OCI-LY7 (cell line): ENCODE results near the gene UBE3B. TPM values are rescaled to one million over a fixed set of nuclear protein-coding genes. Genes with fewer than 3 reads are reported as not detected.

Experiments
- BruUV-seq: library from RNA; stranded (reverse); fragments of 400-500 nt; replicated peaks from 2 replicates; lab custom pipeline; 2021; lab: Mats Ljungman, UMichigan
- CTCF ChIA-PET: fragments of 300-600 bp; sonication (Branson Sonifier 250); formaldehyde crosslinking; loops from one replicate; lab custom pipeline; 2022; ENCODE audit warnings: antibody characterized with exemption; ENCODE audit not compliant: unreplicated experiment; lab: Charles Lee
- POLR2A ChIA-PET: fragments of 300-600 bp; sonication (Branson Sonifier 250); formaldehyde crosslinking; loops from one replicate; lab custom pipeline; 2022; ENCODE audit warnings: antibody characterized with exemption; lab: Charles Lee
- DNase-seq: peaks from one replicate; pipeline ENCODE4 v3.0.0-alpha.2; 2015; ENCODE audit warnings: low spot score
- H2AFZ ChIP-seq: fragments of 200-600 bp; sonication (generic), shearing (Covaris generic); 2 replicates; pipeline ENCODE4 v1.6.1; 2014; ENCODE audit warnings: mild to moderate bottlenecking, antibody characterized with exemption, low read length, moderate library complexity
- H3K27ac ChIP-seq: fragments of 200-600 bp; sonication (generic); 2 replicates; pipeline ENCODE4 v1.5.1; 2014; ENCODE audit warnings: mixed run types, low read depth, mild to moderate bottlenecking, moderate library complexity, low read length, inconsistent platforms; ENCODE audit not compliant: poor library complexity, severe bottlenecking
- H3K36me3 ChIP-seq: fragments of 200-600 bp; sonication (generic); 2 replicates; pipeline ENCODE4 v1.6.1; 2014; ENCODE audit warnings: mild to moderate bottlenecking, antibody characterized with exemption, low read length, moderate library complexity, mixed read lengths; ENCODE audit not compliant: insufficient read depth
- H3K4me1 ChIP-seq: fragments of 200-600 bp; sonication (generic); 2 replicates; pipeline ENCODE4 v1.5.1; 2014; ENCODE audit warnings: mild to moderate bottlenecking, low read length; ENCODE audit not compliant: insufficient read depth, poor library complexity, severe bottlenecking
- H3K4me2 ChIP-seq: fragments of 200-600 bp; sonication (generic); 2 replicates; pipeline ENCODE4 v1.6.1; 2014; ENCODE audit warnings: mild to moderate bottlenecking, low read length
- H3K4me3 ChIP-seq: fragments of 200-600 bp; sonication (generic); 2 replicates; pipeline ENCODE4 v1.5.1; 2014; ENCODE audit warnings: mild to moderate bottlenecking, low read depth, low read length; ENCODE audit not compliant: poor library complexity, severe bottlenecking
- H3K79me2 ChIP-seq: fragments of 200-600 bp; sonication (generic); 2 replicates; pipeline ENCODE4 v1.6.1; 2016; ENCODE audit warnings: low read depth, mild to moderate bottlenecking, low read length, moderate library complexity, mixed read lengths; ENCODE audit not compliant: insufficient read depth
- H3K9me2 ChIP-seq: fragments of 200-600 bp; sonication (generic); 2 replicates; pipeline ENCODE4 v1.6.1; 2016; ENCODE audit warnings: mild to moderate bottlenecking, low read length, mixed read lengths; ENCODE audit not compliant: insufficient read depth
- H3K9me3 ChIP-seq: fragments of 200-600 bp; sonication (generic); 2 replicates; pipeline ENCODE4 v1.6.1; 2014; ENCODE audit warnings: mild to moderate bottlenecking, mixed run types, low read length, mixed read lengths
- H4K20me1 ChIP-seq: fragments of 200-600 bp; sonication (generic); 2 replicates; pipeline ENCODE4 v1.6.1; 2014; ENCODE audit warnings: mild to moderate bottlenecking, antibody characterized with exemption, low read length, moderate library complexity, mixed read lengths; ENCODE audit not compliant: insufficient read depth
- EZH2phosphoT487 ChIP-seq: fragments of 200-600 bp; sonication (generic); IDR thresholded peaks from 2 replicates; pipeline ENCODE4 v1.6.1; 2018; ENCODE audit warnings: low read depth, borderline replicate concordance, mild to moderate bottlenecking, mixed run types, antibody characterized with exemption, low read length, moderate library complexity, mixed read lengths
- intact Hi-C: fragments of 100-400 bp; cut with micrococcal nuclease; formaldehyde crosslinking; loops from one replicate; pipeline ENCODE4 v1.10.0; 2022; ENCODE audit not compliant: unreplicated experiment
- total RNA-seq, 2 experiments: library from RNA; depleted of rRNA in 1 of 2; stranded (reverse); fragments of >200 nt in 1 of 2; shearing (Covaris generic) in 1 of 2; gene quantifications; 2 replicates each; pipeline ENCODE4 v1.2.3, GENCODE V29; 2014 to 2022
- TF ChIP-seq, protein P1 (sequence below): fragments of 200-600 bp; sonication (generic); conservative IDR thresholded peaks from 2 replicates; pipeline ENCODE4 v1.5.1; 2014; ENCODE audit warnings: mild to moderate bottlenecking, antibody characterized with exemption, low read length, moderate library complexity, mixed read lengths

Gene UBE3B
- total RNA-seq, 2 experiments from 2014 or later: 27.8 to 32.6 TPM

DNA sequence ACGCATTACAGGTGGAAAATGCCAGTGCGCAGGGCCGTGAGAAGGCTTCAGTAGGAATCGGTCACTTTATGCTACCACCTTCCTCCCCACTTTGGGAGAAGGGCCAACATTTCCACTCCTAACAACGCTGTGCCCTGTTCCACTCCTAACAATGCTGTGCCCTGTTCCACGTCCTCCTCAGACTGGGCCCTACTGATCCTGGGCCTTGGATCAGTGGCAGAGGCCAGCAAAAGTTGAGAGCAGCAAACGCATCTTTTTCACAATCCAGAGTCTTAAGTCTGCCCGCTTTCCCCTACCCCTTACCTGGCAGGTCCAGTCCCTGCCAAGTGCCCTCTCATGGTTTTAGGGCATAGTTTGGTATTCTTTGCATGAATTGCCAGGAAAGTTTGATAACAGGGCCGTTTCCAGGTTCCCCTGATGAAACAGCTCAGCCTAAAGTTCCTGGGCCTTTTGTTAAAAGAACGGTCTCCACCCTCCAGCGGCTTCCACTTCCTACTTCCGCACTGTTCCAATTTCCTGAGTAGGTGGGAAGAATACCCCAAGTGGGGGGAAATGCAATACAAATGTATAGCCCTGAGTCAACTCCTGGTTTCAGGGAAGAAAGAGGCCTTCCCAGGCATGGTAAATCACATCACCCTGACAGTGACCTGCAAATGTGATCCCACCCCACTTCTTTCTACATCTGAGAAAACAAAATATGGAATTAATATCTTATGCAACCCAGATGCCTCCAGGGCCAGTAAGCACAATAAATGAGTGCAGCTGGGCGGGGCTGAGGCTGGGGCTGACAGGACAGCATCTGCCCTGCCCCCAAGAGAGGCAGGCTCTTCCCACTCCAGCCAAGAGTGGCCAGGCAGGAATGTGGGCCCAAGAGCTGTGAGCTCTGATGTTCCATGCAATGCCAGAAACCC lies 15.3 kb upstream of the UBE3B start:
- H3K4me1 ChIP-seq: peaks cover 13% of the 10 kb centered on the region
- H3K79me2 ChIP-seq: peaks cover 12% of the 10 kb centered on the region; the same call in 1 of the 2 replicates
- TF ChIP-seq, protein P1, sequence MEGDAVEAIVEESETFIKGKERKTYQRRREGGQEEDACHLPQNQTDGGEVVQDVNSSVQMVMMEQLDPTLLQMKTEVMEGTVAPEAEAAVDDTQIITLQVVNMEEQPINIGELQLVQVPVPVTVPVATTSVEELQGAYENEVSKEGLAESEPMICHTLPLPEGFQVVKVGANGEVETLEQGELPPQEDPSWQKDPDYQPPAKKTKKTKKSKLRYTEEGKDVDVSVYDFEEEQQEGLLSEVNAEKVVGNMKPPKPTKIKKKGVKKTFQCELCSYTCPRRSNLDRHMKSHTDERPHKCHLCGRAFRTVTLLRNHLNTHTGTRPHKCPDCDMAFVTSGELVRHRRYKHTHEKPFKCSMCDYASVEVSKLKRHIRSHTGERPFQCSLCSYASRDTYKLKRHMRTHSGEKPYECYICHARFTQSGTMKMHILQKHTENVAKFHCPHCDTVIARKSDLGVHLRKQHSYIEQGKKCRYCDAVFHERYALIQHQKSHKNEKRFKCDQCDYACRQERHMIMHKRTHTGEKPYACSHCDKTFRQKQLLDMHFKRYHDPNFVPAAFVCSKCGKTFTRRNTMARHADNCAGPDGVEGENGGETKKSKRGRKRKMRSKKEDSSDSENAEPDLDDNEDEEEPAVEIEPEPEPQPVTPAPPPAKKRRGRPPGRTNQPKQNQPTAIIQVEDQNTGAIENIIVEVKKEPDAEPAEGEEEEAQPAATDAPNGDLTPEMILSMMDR: no peak
- no peak for TF ChIP-seq EZH2phosphoT487
- intact Hi-C loops: no loop called here
- H3K9me2 ChIP-seq: no peaks in the 10 kb centered on the region
- no peak overlapping the region for H2AFZ ChIP-seq
- H4K20me1 ChIP-seq: no peaks in the 10 kb centered on the region
- H3K4me3 ChIP-seq: no peak overlapping the region
- ChIA-PET CTCF (no interaction called here), POLR2A (interaction anchor here (0.6 to 1.2 kb wide), 2 partner anchors 16 to 54 kb away, joined by 3 to 5 read pairs; partner anchors contain the start of genes KCTD10 and UBE3B)
- H3K4me2 ChIP-seq: no peak overlapping the region
- no peak for DNase-seq
- H3K36me3 ChIP-seq: peaks cover 53% of the 10 kb centered on the region
- BruUV-seq: no TSS peak
- H3K27ac ChIP-seq: peak overlapping the region; percentile 24
- H3K9me3 ChIP-seq: no peaks in the 10 kb centered on the region

DNA sequence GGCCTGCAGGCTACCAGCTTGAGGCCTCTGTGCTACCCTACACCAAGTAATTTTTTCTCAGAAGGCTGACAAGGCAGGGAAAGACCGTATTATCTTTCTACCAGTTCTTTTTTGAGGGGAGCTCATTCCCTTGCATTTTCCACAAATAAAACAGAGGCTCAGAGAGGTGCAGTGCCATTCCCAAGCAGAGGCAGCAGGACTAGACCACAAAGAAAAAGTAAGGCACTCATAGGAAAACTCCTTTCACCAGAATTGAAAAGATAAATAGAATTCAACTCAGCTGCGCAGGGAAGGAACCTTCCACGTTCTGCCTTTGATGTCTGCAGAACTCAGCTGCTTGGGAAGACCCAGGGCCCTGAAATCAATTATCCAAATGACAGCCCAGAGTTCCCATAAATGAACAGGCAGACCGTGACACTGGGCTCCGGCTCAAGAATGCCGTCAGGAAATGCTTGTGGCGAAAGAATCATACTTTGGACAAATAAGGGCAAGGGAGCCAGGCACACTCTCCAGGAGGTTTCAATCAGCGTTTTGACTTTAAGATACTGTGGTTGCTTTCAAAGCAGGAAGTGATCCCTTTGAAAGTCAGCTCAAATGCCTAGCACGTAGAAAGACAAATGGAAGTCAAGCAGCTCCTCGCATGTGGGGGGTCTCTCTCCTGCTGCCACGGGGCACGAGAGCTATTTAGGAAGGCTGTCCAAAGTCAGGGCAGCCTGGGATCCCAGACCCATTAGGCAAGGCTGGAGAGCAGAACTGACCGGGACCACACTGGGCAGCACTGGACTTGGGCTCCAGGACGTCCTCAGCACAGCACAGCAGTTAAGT lies 14.4 kb upstream of the UBE3B start:
- CTCF ChIA-PET: no interaction called here
- peaks cover 49% of the 10 kb centered on the region for H3K36me3 ChIP-seq
- BruUV-seq: no TSS peak

More for the DNA sequence above, 14.4 kb upstream of the UBE3B start:
- no peak overlapping the region for H2AFZ ChIP-seq
- POLR2A ChIA-PET: interaction anchor here (0.6 kb wide), 1 partner anchor 31 kb away, joined by 9 read pairs; no protein-coding TSS in a partner anchor
- DNase-seq: no peak
- intact Hi-C loops: no loop called here
- no peak overlapping the region for H3K27ac ChIP-seq
- H3K79me2 ChIP-seq: peaks cover 12% of the 10 kb centered on the region; the same call in 1 of the 2 replicates
- TF ChIP-seq, protein P1: no peak
- TF ChIP-seq EZH2phosphoT487: no peak
- H3K4me2 ChIP-seq: no peak overlapping the region
- H3K9me3 ChIP-seq: no peaks in the 10 kb centered on the region
- no peaks in the 10 kb centered on the region for H3K9me2 ChIP-seq
- no peaks in the 10 kb centered on the region for H4K20me1 ChIP-seq
- H3K4me1 ChIP-seq: peaks cover 13% of the 10 kb centered on the region
- no peak overlapping the region for H3K4me3 ChIP-seq
